Coronary artery (tissue), 2 donors: ENCODE data around the gene NHLH1.
A peak's percentile ranks its signal among the peaks of the same experiment; 100 is the strongest.

Source experiments
- DNase-seq: peaks from one replicate; pipeline ENCODE4 v3.0.0-alpha.2; 2017; ENCODE audit warnings: low spot score
- H3K27ac ChIP-seq, 2 donors: fragments of 200-600 bp; sonication (generic); one replicate each; pipeline ENCODE4 v1.5.1; 2016 to 2019
- H3K4me3 ChIP-seq: fragments of 200-600 bp; sonication (generic); 2 replicates; pipeline ENCODE4 v1.5.1; 2016; ENCODE audit warnings: mild to moderate bottlenecking, moderate library complexity
- TF ChIP-seq, protein P1 (sequence below): fragments of 200-600 bp; sonication (generic); IDR thresholded peaks from one replicate; pipeline ENCODE4 v1.5.1; 2019; ENCODE audit warnings: antibody characterized with exemption

NHLH1 gene

GRCh38 chr1:160338580-160338979 is 28.3 kb upstream of the NHLH1 start:
- no peak overlapping the region for H3K4me3 ChIP-seq
- TF ChIP-seq, protein P1, sequence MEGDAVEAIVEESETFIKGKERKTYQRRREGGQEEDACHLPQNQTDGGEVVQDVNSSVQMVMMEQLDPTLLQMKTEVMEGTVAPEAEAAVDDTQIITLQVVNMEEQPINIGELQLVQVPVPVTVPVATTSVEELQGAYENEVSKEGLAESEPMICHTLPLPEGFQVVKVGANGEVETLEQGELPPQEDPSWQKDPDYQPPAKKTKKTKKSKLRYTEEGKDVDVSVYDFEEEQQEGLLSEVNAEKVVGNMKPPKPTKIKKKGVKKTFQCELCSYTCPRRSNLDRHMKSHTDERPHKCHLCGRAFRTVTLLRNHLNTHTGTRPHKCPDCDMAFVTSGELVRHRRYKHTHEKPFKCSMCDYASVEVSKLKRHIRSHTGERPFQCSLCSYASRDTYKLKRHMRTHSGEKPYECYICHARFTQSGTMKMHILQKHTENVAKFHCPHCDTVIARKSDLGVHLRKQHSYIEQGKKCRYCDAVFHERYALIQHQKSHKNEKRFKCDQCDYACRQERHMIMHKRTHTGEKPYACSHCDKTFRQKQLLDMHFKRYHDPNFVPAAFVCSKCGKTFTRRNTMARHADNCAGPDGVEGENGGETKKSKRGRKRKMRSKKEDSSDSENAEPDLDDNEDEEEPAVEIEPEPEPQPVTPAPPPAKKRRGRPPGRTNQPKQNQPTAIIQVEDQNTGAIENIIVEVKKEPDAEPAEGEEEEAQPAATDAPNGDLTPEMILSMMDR = no peak
- no peak for DNase-seq
- no peak overlapping the region for H3K27ac ChIP-seq

- TF ChIP-seq, protein P1 = no peak
- H3K27ac ChIP-seq = no peak overlapping the region
- H3K4me3 ChIP-seq = no peak overlapping the region
- DNase-seq = no peak
Observed at GRCh38 chr1:160340146-160340545, 26.7 kb upstream of the NHLH1 start.

DNA sequence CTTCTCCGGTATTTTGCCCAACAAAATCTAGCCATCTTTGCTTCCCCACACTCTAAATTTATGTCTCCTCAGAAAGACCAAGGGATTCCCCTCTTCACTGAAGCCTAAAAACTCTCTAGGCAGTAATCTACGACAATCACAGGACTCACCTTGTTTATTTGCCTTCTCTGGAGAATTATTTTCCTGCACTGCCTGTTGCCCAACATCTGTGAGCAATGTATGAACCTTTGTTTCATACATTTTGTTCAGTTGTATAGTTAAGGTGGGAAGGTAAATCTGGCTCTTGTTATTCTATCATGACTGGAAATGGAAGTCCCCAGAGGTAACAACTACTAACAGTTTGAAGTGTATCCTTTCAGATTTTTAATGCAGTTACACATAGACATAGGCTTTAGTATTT is 26.0 kb upstream of the NHLH1 start:
- TF ChIP-seq, protein P1 = no peak
- Histone ChIP-seq H3K4me3 (peak overlapping the region; percentile 85), H3K27ac (no peak overlapping the region)
- no peak for DNase-seq

DNA sequence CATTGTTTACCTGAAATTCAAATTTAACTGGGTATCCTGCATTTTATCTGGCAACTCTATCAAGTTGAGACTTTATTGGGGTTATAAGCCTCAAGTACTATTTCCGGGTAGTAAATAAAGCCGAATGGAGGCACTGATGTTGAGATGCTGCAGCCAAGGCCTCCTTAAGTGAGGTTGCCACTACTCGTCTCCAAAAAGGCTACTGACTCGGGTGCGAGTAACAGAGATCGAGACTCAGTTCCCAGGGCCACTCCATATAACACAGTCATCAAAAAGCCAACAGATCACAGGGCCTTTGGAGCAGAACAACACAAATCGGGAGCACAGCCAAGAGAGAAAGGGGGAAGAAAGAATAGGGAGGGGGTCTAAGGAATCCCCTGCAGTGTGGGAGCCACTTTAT is 24.3 kb upstream of the NHLH1 start:
- Histone ChIP-seq H3K27ac (peak overlapping the region; percentile 84 to 87), H3K4me3 (peak overlapping the region; percentile 85)
- DNase-seq = no peak
- TF ChIP-seq, protein P1 = no peak

GRCh38 chr1:160342953-160343869 is 23.7 kb upstream of the NHLH1 start, which contains the start of the genes COPA and NCSTN:
Gene COPA, minus strand, starts transcription at chr1:160343250. Its CDS starts 80 bp downstream, at chr1:160343170.
Gene NCSTN, plus strand, starts transcription at chr1:160343383. Its CDS starts 14 bp downstream, at chr1:160343397.
- H3K4me3 ChIP-seq = peak within 1 kb of the TSS; percentile 85
- peak; percentile 95 for DNase-seq
- H3K27ac ChIP-seq = peak within 1 kb of the TSS; percentile 84 to 87
- TF ChIP-seq, protein P1 = no peak

GRCh38 chr1:160344241-160344640 is 22.6 kb upstream of the NHLH1 start:
- DNase-seq = no peak
- no peak overlapping the region for H3K27ac ChIP-seq
- TF ChIP-seq, protein P1 = no peak
- peak overlapping the region; percentile 85 for H3K4me3 ChIP-seq

- TF ChIP-seq, protein P1 = no peak
- DNase-seq = no peak
- H3K4me3 ChIP-seq = no peak overlapping the region
Observed at GRCh38 chr1:160344936-160345335, 21.9 kb upstream of the NHLH1 start.

More at GRCh38 chr1:160344936-160345335, 21.9 kb upstream of the NHLH1 start:
- no peak overlapping the region for H3K27ac ChIP-seq
